SK-N-SH (cell line): ENCODE results near the gene CDC14B.

Source experiments
- ELF1 ChIP-seq: IDR thresholded peaks from 2 replicates; pipeline ENCODE4 v1.4.0; 2012
- EP300 ChIP-seq, 2 experiments: IDR thresholded peaks; 2 replicates each; pipeline versions ENCODE4 v1.4.0 to v1.6.1; 2012; ENCODE audit warnings: borderline replicate concordance in 1 of 2, low read depth in 1 of 2, low read length in 1 of 2
- EZH2phosphoT487 ChIP-seq: fragments of 200-600 bp; sonication (generic); IDR thresholded peaks from 2 replicates; pipeline ENCODE4 v1.6.1; 2017; ENCODE audit warnings: low read depth, mixed run types, mild to moderate bottlenecking, antibody characterized with exemption, moderate library complexity, borderline replicate concordance
- NRF1 ChIP-seq: IDR thresholded peaks from 2 replicates; pipeline ENCODE4 v1.6.1; 2012; ENCODE audit warnings: low read depth, mild to moderate bottlenecking, low read length
- RCOR1 ChIP-seq: fragments of 150-350 bp; IDR thresholded peaks from 2 replicates; pipeline ENCODE4 v1.6.1; 2017; ENCODE audit warnings: antibody characterized with exemption, low read length
- TAF1 ChIP-seq: IDR thresholded peaks from 2 replicates; pipeline ENCODE4 v1.6.1; 2012; ENCODE audit warnings: low read depth, mild to moderate bottlenecking, low read length, moderate library complexity, borderline replicate concordance
- USF2 ChIP-seq: fragments of 150-350 bp; IDR thresholded peaks from 2 replicates; pipeline ENCODE4 v1.6.1; 2017; ENCODE audit warnings: antibody characterized with exemption, low read length, low read depth, borderline replicate concordance
- TF ChIP-seq, protein P1 (sequence below): fragments of 200-600 bp; sonication (generic); IDR thresholded peaks from 2 replicates; pipeline ENCODE4 v1.6.1; 2017; ENCODE audit warnings: antibody characterized with exemption, mild to moderate bottlenecking, moderate library complexity
- TF ChIP-seq, protein P2 (sequence below): IDR thresholded peaks from 2 replicates; pipeline ENCODE4 v1.4.0; 2012; ENCODE audit warnings: low read depth, borderline replicate concordance
- TF ChIP-seq, protein P3 (sequence below): IDR thresholded peaks from 2 replicates; pipeline ENCODE4 v1.4.0; 2012; ENCODE audit warnings: low read depth

- TF ChIP-seq EZH2phosphoT487 (no peak), TAF1 (no peak), NRF1 (no peak), ELF1 (no peak), RCOR1 (no peak), USF2 (no peak), EP300 (IDR thresholded peaks at IDR 0.05; ENCODE audit: borderline replicate concordance in 1 of 2, low read depth in 1 of 2, low read length in 1 of 2) (no peak)
- TF ChIP-seq, protein P1, sequence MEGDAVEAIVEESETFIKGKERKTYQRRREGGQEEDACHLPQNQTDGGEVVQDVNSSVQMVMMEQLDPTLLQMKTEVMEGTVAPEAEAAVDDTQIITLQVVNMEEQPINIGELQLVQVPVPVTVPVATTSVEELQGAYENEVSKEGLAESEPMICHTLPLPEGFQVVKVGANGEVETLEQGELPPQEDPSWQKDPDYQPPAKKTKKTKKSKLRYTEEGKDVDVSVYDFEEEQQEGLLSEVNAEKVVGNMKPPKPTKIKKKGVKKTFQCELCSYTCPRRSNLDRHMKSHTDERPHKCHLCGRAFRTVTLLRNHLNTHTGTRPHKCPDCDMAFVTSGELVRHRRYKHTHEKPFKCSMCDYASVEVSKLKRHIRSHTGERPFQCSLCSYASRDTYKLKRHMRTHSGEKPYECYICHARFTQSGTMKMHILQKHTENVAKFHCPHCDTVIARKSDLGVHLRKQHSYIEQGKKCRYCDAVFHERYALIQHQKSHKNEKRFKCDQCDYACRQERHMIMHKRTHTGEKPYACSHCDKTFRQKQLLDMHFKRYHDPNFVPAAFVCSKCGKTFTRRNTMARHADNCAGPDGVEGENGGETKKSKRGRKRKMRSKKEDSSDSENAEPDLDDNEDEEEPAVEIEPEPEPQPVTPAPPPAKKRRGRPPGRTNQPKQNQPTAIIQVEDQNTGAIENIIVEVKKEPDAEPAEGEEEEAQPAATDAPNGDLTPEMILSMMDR = no peak
- TF ChIP-seq, protein P2, sequence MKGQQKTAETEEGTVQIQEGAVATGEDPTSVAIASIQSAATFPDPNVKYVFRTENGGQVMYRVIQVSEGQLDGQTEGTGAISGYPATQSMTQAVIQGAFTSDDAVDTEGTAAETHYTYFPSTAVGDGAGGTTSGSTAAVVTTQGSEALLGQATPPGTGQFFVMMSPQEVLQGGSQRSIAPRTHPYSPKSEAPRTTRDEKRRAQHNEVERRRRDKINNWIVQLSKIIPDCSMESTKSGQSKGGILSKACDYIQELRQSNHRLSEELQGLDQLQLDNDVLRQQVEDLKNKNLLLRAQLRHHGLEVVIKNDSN = no peak
- TF ChIP-seq, protein P3, sequence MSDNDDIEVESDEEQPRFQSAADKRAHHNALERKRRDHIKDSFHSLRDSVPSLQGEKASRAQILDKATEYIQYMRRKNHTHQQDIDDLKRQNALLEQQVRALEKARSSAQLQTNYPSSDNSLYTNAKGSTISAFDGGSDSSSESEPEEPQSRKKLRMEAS = no peak
Observed at GRCh38 chr9:96460470-96460869, 159.2 kb downstream of the CDC14B start.
